Muscle layer of duodenum (tissue), 2 donors: ENCODE measurements around the gene ABHD10.

Experiments
- H3K27ac ChIP-seq: one replicate; pipeline ENCODE4 v1.7.0; 2013; ENCODE audit warnings: mild to moderate bottlenecking, low read length
- H3K27me3 ChIP-seq: one replicate; pipeline ENCODE4 v1.7.0; 2013; ENCODE audit warnings: low read depth, mild to moderate bottlenecking, control low read depth, low read length
- H3K36me3 ChIP-seq, 2 donors: one replicate each; pipeline ENCODE4 v1.7.0; 2013; ENCODE audit warnings: low read length in 2 of 2, control low read depth in 1 of 2, mild to moderate bottlenecking in 1 of 2; ENCODE audit not compliant: insufficient read depth in 2 of 2, control insufficient read depth in 1 of 2
- H3K4me1 ChIP-seq, 2 donors: one replicate each; pipeline ENCODE4 v1.7.0; 2013; ENCODE audit warnings: low read length in 2 of 2, mild to moderate bottlenecking in 2 of 2, control low read depth in 1 of 2, moderate library complexity in 1 of 2; ENCODE audit not compliant: insufficient read depth in 2 of 2, control insufficient read depth in 1 of 2
- H3K4me3 ChIP-seq, 2 donors: one replicate each; pipeline ENCODE4 v1.7.0; 2013; ENCODE audit warnings: low read length in 2 of 2, low read depth in 1 of 2, mild to moderate bottlenecking in 1 of 2
- H3K9me3 ChIP-seq, 2 donors: one replicate each; pipeline ENCODE4 v1.7.0; 2013; ENCODE audit warnings: low read length in 2 of 2, control low read depth in 1 of 2, mild to moderate bottlenecking in 1 of 2; ENCODE audit not compliant: control insufficient read depth in 1 of 2
- donor health status: healthy.

The ABHD10 gene

DNA sequence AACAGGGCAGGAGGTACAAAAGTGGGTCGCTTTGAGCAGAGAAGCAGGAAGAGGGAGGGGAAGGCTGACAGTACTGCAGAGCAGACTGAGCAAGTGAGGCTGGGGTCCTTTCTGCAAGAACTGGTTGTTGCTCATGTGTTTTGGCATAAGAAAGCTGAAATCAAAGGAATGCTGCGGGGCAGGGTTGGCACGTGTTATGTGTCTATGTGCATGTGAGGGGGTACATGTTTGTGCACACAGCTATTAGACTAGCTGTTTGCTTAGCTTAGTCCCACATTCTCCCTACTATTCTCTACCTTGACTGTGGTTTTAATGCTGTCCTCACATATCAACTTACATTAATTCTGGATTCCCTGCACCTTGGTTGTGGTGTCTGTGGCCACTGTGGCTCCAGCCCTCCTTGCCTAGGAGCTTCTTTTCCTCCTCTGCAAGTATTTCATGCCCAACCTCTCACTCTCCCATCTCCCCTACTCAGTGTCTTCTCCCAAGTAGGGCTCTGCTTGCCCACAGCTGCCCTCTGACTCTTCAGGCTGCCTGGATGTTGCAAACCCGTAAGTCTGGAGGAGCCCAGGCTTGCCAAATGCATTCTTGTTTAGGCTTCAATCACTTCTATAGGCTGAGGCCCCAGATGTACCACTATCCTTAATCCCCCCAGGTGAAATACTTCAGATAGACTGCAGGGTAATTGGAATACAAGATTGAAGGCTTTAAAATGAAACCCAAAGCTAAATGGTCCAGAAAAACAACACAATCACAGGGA lies 24.7 kb downstream of the ABHD10 start:
- peaks cover 2 to 15% of the 10 kb centered on the region in 2 donors for H3K4me1 ChIP-seq
- H3K27me3 ChIP-seq = no peaks in the 10 kb centered on the region
- no peaks in the 10 kb centered on the region for H3K36me3 ChIP-seq
- no peak overlapping the region for H3K27ac ChIP-seq
- H3K4me3 ChIP-seq = no peak overlapping the region
- no peaks in the 10 kb centered on the region for H3K9me3 ChIP-seq

GRCh38 chr3:112004187-112004586 lies 25.4 kb downstream of the ABHD10 start:
- Histone ChIP-seq H3K27me3 (no peaks in the 10 kb centered on the region), H3K36me3 (no peaks in the 10 kb centered on the region), H3K9me3 (no peaks in the 10 kb centered on the region), H3K4me1 (peaks cover 0 to 10% of the 10 kb centered on the region in 2 donors), H3K27ac (no peak overlapping the region), H3K4me3 (no peak overlapping the region)

- Histone ChIP-seq H3K36me3 (no peaks in the 10 kb centered on the region), H3K27ac (no peak overlapping the region), H3K27me3 (no peaks in the 10 kb centered on the region), H3K4me3 (no peak overlapping the region), H3K4me1 (peaks cover 0 to 6% of the 10 kb centered on the region in 2 donors), H3K9me3 (no peaks in the 10 kb centered on the region)
These were observed 25.8 kb downstream of the ABHD10 start for GRCh38 chr3:112004669-112005068.

- Histone ChIP-seq H3K36me3 (no peaks in the 10 kb centered on the region), H3K4me3 (no peak overlapping the region), H3K9me3 (no peaks in the 10 kb centered on the region), H3K4me1 (peaks cover 0 to 6% of the 10 kb centered on the region in 2 donors), H3K27ac (no peak overlapping the region), H3K27me3 (no peaks in the 10 kb centered on the region)
These were observed 26.4 kb downstream of the ABHD10 start for GRCh38 chr3:112005091-112005672.

- no peaks in the 10 kb centered on the region for H3K9me3 ChIP-seq
- H3K27ac ChIP-seq = no peak overlapping the region
- no peak overlapping the region for H3K4me3 ChIP-seq
- H3K27me3 ChIP-seq = no peaks in the 10 kb centered on the region
- H3K4me1 ChIP-seq = peaks cover 0 to 11% of the 10 kb centered on the region in 2 donors
- H3K36me3 ChIP-seq = no peaks in the 10 kb centered on the region
These were observed 28.8 kb downstream of the ABHD10 start for GRCh38 chr3:112007633-112008032.

- H3K27ac ChIP-seq = no peak overlapping the region
- no peak overlapping the region for H3K4me3 ChIP-seq
- H3K36me3 ChIP-seq = no peaks in the 10 kb centered on the region
- H3K9me3 ChIP-seq = no peaks in the 10 kb centered on the region
- no peaks in the 10 kb centered on the region for H3K27me3 ChIP-seq
- H3K4me1 ChIP-seq = peaks cover 0 to 19% of the 10 kb centered on the region in 2 donors
These were observed 30.8 kb downstream of the ABHD10 start for GRCh38 chr3:112009670-112010069.

- Histone ChIP-seq H3K27me3 (no peaks in the 10 kb centered on the region), H3K4me1 (peaks cover 0 to 19% of the 10 kb centered on the region in 2 donors), H3K9me3 (no peaks in the 10 kb centered on the region), H3K36me3 (no peaks in the 10 kb centered on the region), H3K4me3 (no peak overlapping the region), H3K27ac (no peak overlapping the region)
These were observed 31.8 kb downstream of the ABHD10 start for GRCh38 chr3:112010636-112011035.

DNA sequence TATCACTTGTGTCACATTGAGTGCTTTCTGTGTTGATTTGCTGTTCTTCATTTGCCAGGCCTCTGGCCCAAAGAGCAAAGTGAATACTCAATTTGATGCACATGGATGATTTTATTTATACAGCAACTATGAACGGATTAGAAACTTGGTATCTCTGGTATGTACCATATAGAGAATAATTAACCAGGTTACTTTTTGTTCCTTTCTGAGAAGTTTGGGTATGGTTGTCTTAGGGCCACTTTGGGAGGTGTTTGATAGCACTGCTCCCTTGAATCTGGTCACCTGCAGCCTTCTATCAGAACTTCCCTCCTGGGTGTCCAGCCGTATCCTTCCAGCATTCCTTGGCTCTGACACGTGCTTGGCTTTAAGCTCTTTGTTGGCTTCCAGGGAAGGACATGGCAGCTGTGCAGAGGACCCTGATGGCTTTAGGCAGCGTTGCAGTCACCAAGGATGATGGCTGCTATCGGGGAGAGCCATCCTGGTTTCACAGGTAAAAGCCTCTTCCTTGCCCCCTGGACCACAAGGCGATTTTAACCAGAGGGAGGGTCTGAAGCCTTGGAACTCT lies 32.6 kb downstream of the ABHD10 start:
- no peaks in the 10 kb centered on the region for H3K36me3 ChIP-seq
- no peaks in the 10 kb centered on the region for H3K27me3 ChIP-seq
- H3K9me3 ChIP-seq = no peaks in the 10 kb centered on the region
- H3K4me3 ChIP-seq = no peak overlapping the region
- peaks cover 0 to 19% of the 10 kb centered on the region in 2 donors for H3K4me1 ChIP-seq
- no peak overlapping the region for H3K27ac ChIP-seq

- no peak overlapping the region for H3K27ac ChIP-seq
- no peaks in the 10 kb centered on the region for H3K36me3 ChIP-seq
- no peaks in the 10 kb centered on the region for H3K27me3 ChIP-seq
- no peaks in the 10 kb centered on the region for H3K9me3 ChIP-seq
- no peak overlapping the region for H3K4me3 ChIP-seq
- peaks cover 0 to 17% of the 10 kb centered on the region in 2 donors for H3K4me1 ChIP-seq
These were observed 33.6 kb downstream of the ABHD10 start for GRCh38 chr3:112012205-112012992.

DNA sequence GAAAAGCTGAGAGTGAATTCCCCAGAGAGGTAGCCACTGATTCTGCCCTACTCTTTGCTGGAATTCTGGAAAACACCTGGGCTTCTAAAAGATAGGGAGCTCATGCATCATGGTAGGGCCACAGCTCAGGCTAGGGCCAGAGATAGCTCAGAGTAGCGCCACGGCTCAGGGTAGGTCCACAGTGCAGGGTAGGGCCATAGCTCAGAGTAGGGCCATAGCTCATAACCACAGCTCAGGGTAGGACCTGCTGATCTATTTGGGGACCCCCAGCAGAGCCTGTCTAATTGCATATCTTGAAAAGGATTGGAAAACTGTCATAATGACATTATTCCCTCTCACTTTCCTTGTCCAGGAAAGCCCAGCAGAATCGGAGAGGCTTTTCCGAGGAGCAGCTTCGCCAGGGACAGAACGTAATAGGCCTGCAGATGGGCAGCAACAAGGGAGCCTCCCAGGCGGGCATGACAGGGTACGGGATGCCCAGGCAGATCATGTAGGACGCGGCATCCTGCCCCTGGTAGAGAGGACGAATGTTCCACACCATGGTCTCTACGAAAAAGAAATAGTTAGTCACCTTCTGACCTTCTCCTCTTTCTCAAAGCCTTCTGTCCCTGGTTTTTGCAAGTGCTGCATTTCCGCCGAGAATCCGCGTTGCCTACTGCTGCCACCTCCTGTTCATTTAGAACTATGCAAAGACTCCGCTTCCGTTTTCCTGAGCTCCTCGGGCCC lies 34.4 kb downstream of the ABHD10 start:
- no peak overlapping the region for H3K27ac ChIP-seq
- H3K36me3 ChIP-seq = no peaks in the 10 kb centered on the region
- no peaks in the 10 kb centered on the region for H3K9me3 ChIP-seq
- H3K4me1 ChIP-seq = peaks cover 0 to 12% of the 10 kb centered on the region in 2 donors
- H3K4me3 ChIP-seq = no peak overlapping the region
- no peaks in the 10 kb centered on the region for H3K27me3 ChIP-seq

- Histone ChIP-seq H3K4me3 (no peak overlapping the region), H3K27me3 (no peaks in the 10 kb centered on the region), H3K27ac (no peak overlapping the region), H3K9me3 (no peaks in the 10 kb centered on the region), H3K4me1 (peaks cover 0 to 12% of the 10 kb centered on the region in 2 donors), H3K36me3 (no peaks in the 10 kb centered on the region)
These were observed 34.9 kb downstream of the ABHD10 start for GRCh38 chr3:112013784-112014143.
